GM19467 (cell line): ENCODE measurements around the gene ZNF750.
"Not testable (repeated sequence)": the region's sequence is repeated elsewhere in the genome, so short reads cannot be mapped to it uniquely, and the experiment has no call there.

Experiments used
- ATAC-seq: cut with Tn5 transposase; IDR thresholded peaks from one replicate; pipeline ENCODE4 v1.9.1; 2021; ENCODE audit warnings: mild to moderate bottlenecking, moderate library complexity; ENCODE audit not compliant: unreplicated experiment

Gene ZNF750

DNA sequence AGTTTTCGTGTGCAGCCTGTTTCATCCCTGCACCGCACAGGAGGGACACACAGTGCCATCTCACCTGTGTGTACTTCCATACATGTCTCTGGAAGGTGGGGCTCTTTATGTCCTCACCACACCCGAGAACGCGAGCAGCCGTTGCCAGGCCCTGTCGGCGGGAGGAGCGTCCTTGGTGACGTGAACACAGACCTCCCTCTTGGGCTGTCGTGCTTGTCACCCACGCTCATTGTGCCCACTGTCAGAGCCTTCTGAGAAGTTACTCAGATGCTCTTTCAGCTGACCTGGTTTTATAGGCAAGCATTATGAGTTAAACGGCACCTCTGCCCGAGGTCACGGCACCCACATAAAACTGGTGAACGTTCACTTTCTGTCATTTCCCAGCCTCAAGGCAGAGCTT, 40.2 kb downstream of the ZNF750 start:
- no peak for ATAC-seq

DNA sequence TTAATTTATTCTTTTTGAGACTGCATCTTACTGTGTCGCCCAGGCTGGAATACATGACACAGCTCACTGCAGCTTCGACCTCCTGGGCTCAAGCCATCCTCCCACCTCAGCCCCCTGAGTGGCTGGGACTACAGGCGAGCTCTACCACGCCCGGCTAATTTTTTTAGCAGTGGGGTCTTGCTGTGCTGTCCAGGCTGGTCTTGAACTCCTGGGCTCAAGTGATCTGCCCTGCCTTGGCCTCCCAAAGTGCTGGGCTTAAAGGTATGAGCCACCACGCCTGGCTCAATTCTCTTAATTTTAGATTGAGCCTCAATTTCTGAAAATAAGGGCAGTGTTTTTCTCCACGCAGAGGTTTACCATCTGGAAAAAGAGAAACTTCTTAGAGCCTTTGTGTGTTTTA, 41.1 kb downstream of the ZNF750 start:
- no peak for ATAC-seq

DNA sequence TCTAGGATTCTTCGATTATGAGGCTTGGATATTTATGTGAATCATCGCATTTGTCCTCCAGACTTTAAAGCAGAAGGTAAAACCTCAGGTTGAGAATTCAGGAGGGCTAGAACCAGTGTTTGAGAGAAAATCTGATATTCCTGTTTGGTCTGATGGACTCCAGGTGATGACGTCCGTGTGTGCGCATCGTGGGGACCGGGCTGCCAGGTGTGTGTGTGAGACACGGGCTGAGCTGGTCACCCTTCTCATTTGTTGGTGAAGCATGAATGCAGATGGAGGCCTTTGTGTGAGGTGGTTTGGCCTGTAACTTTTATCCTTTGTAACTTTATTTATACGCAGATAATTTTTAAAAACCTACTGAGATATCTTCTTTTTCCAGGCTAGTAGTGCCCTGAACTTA, 42.8 kb downstream of the ZNF750 start:
- no peak for ATAC-seq

DNA sequence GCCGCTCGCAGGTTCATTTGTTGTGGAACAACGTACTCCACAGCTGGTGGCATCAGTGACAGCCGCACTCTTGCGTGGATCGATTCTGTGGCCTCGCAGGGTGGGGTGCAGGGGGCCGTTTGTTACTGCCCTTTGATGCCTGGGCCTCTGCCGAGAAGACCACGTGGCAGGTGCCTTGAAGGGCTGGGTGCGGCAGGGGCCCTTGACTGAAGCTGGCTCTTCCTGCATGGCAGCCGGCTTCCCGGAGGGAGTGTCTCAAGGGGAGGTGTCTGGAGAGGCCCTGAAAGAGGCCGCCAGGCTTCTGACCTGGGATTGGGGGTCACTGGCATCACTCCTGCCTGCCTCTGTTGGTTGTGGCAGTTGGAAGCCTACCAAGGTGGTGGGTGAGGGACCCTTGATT, 44.2 kb downstream of the ZNF750 start:
- no peak for ATAC-seq

DNA sequence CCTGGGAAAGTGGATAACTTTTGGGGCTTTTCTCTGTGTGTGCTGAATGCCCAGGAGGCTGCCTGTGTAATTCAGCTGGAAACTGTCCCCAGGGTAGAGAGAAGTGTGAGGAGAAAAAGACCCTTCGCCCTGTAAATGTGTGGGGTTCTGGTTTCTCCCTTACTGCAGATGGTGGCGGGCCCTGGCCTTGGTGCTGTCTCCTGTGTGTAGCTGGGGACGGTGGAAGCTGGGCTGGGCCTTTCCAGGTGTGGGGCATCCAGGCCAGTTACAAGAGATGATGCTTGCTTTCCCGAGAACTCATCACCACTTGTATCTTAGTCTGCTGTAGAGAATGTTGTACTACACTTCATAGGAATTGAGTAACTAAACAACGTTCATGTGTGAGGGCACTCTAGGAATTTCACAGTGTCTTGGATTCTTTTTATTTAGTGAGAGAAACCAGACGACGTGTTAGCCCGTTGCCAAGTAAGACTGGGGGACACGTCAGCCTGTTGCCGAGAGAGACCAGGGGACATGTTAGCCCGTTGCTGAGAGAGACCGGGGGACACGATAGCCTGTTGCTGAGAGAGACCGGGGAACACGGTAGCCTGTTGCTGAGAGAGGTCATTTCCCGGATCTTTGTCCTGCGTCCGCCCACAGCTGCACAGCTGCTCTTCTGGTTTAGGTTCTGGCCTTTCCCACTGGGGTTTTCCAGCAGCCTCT, 44.9 kb downstream of the ZNF750 start:
- no peak for ATAC-seq

DNA sequence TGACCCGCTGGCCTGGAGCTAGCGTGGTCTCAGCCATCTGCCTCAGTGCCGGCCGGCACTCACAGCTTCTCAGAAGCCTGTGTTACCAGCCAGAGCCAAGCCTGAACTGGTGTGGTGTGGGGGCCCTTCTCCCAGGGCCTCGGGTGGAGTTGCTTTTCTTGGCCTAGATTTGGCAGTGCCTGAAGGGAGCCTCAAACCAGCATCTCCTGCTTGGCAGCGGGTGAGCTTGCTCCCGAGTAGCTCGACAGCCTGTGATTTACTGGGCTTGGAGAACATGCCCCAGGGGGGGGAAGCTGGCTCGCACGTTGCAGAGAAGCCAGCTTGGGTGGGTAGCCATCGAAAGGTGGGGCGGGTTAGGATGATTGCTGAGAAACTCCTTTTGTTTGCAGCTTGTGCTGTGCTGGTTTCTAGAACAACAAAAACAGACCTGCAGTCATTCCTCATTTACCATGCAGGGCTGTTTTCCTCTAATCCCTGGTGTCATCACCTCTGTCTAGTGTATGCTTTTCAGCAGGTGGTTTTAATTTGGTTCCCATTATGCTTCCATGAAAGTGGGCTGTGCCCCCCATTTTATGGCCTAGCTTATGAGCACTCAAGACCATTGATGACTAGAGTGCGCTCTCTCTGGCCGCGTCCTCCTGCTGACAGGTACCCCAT, 45.7 kb downstream of the ZNF750 start:
- ATAC-seq = no peak

DNA sequence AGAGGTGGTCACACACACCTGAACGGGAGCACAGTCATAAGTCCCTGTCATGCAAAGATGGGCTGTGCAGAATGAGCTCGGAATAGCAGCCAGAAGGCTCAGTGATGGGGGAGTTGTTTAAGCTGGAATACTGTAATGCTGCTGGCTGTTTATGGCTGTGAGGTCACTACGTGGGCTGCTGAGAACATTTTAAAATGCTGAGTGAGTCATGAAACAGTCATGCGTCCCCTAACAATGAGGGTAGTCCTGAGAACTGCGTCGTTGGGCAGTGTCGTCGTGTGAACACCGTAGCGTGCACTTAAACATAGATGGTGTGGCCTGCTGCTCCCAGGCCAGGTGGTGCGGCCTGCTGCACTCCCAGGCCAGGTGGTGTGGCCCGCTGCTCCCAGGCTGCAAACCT, 48.3 kb downstream of the ZNF750 start:
- ATAC-seq = no peak

DNA sequence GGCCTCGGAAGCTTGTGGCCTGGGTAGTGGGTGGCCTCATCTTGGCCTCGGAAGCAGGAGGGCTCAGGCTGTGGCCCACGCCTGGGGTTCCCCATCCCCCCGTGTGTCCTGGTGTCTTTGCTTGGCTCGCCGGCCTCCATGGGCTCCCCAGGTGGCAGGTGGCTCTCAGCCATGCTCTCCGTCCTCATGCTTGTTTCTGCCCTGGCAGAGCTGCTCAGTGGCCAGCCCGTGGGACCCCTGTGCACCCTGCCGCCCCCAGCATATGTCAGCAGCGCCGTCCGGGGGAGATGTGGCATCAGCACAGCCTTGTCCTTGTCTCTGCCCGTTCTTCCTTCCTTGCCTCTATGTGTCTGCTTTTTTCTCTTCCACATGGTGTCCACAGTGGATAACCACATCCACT, 49.4 kb downstream of the ZNF750 start:
- no peak for ATAC-seq

DNA sequence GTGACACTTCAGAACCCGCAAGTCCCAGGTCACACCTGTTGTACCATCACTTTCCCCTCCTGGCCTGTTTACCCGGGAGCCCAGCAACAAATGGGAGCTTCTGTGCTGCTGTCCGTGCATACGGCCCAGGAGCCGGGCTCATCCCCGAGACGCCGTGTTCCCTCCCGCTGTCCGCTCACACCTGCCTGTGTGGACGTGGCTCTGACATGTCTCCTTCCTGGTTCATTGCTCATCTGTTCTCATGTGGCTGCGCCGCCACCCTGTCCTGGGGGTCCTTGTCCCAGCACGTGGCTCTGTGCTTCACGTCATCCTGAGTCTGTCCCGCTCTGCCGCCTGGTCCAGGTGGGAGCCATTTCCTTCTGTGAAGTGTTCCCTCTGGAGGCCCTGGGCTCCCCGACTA, 50.0 kb downstream of the ZNF750 start:
- ATAC-seq = no peak

DNA sequence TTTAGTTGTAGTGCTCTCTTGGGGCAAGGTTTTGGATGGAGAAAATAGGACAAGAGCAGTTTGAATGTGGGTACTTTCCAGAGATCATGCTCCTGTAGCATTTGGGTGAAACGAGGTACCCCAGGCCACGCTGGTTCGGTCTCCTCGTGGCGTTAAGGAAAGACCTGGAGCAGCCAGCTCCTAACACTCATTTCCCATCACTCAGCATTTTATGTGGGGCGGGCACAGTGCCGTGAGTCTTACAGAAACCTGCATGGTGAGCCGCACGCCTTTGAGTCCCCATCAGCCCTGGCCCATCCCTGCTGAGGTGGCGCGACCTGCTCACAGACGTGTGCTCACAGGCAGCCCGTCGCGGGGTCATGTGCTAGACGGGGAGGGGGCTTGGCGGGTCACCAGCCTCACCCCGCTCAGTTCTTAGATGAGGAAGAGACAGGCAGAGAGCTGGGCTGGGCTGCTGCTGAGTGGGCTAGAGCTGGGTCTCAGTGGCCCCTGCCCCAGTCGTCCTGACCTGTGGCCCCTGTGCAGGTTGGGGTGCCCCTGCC, 50.7 kb downstream of the ZNF750 start:
- no peak for ATAC-seq

DNA sequence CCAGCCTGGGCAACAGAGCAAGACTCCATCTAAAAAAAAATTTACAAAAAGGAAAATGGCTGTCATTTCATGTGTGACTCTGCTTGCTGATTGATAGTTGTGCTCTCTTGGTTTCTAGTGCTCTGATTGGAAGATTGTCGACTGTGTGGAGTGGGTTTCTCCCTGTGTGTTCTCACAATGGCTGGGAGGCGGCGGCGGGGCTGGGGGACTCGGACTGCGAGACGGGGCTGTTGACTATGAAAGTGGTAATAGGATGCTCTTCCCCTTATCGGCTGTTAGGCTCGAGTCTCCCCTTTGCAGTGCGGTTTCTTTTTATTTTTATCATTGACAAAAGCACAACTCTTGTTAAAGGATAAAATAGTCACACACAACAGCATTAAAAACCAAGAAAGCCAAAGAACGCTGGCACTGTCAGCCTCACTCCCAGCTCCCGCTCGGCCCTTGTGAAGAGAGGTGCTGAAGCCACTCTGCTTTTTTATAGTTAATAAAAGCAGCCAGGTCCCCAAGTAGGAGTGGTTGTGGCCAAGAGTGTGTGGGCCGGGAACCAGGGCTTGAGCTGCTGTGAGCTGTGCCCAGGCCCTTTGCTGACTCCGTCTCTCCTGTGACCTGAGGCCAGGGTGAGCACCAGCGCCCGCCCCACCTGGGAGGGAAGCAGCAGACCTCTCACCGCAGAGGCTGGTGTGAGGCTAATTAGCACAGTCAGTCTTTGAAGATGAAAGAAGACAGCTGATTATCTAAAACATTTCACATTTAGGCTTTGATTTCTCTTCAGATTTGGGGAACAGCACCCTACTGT, 51.4 kb downstream of the ZNF750 start:
- no peak for ATAC-seq

DNA sequence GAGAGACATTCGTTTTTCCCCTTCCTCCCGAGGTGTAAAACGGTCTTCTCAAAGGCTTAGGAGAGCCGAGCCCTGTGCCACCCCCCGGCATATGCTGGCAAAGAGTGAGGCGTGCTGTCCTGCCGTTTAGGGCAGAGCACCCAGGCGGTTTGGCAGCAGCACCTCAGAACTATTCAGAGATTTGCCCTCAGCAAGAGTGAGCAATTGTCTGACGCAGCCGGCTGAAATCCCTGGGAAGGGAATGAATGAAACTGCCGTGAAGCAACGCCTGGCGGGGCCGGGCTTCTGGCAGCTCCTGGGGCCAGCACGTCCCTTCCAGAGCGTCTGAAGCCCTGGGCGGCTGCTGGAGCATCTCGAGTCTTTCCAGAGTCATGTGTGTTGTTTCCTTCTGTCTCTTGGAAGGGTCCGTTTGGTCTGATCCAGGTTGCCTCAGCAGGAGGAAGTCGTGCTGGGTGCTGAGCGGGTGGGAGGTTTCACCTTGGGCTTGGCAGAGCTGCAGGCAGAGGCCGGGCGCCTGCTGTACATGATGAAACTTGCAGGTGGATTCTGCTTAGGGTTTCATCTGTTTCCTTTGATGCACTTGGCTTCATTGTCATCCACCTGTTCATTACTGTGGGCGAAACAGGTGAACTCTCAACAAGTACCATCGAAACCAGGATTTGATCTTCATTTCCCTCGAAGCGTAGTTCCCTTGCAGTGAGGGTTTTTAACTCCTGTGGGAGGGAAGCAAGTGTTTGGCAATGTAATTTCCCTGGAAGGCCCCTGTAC, 52.6 kb downstream of the ZNF750 start:
- ATAC-seq = no peak

DNA sequence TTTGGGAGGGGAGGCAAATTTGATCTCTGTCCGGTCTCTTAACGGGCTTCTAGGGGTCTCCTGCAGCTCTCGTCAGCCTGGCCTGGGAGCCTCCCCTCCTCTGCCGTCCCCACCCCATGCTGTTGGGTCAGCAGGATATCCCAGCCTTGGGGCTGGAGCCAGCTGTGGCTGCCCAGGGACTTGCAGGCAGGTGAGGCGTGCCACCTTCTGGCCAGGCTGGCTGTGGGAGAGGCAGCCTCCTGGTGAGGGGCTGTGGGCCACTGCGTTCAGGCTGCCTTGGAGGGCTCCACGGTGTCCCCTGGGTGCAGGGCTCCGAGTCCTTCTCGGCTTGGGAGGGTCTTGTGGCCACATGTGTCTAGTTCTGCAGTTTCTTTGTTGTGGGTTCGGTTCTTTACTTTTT, 53.4 kb downstream of the ZNF750 start:
- no peak for ATAC-seq

DNA sequence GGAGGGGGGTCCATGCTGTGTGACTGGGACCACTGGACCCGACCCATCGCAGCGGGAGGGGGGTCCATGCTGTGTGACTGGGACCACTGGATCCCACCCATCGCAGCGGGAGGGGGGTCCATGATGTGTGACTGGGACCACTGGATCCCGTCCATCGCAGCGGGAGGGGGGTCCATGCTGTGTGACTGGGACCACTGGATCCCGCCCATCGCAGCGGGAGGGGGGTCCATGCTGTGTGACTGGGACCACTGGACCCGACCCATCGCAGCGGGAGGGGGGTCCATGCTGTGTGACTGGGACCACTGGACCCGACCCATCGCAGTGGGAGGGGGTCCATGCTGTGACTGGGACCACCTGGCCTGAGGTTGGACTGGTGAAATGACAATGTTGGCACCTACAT, 54.2 kb downstream of the ZNF750 start:
- ATAC-seq = not testable (repeated sequence)

DNA sequence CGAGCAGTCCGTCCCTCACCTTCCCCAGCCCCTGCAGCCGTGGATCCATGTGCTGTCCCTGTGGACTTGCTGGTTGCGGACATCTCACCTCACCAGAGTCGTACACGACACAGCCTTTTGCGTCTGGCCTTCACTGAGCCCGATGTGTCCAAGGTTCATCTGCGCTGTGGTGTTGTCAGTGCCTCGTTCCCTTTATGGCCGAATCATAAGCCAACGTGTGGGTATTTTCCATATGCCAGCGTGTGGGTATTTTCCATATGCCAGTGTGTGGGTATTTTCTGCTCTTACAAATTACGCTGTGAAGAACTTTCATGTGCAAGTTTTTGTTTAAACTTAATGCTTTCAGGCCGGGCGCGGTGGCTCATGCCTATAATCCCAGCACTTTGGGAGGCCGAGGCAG, 56.3 kb downstream of the ZNF750 start:
- ATAC-seq = no peak

DNA sequence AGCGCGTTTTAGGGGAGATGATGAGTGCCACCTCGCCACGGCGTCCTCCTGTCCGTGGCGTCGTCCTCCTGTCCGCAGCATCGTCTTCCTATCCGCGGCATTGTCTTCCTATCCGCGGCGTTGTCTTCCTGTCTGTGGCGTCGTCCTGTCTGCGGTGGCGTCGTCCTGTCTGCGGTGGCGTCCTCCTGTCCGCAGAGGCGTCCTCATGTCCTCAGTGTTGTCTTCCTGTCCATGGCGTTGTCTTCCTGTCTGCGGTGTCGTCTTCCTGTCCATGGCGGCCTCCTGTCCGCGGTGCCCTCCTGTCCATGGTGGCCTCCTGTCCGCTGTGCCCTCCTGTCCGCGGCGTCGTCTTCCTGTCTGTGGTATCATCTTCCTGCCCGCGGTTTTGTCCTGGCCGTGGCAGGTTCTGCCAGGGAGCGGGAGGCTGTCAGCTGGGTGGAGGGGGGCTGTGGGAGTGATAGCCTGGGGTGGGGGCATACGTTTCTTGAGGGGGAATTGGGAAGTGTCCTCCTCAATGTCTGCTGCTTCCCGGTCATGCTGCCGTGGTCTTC, 57.1 kb downstream of the ZNF750 start:
- no peak for ATAC-seq

DNA sequence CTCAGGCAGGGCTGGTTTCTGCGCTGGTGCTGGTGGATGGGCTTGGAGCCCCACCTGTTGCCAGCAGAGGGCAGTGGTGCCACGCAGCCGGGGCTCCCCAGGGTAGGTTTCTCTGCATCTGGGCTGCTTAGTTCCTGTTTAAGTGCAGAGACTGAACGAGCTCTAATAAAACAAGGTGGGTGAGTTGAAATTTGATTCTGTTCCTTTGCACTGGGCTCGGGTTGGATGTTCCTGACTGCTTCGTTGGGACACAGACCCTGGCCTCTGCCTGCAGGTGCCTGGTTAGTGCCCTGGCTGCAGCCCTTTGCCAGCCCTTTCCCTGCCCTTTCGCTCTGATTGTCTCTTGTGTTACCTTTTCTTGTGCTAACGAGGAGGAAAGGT, 57.9 kb downstream of the ZNF750 start:
- no peak for ATAC-seq

DNA sequence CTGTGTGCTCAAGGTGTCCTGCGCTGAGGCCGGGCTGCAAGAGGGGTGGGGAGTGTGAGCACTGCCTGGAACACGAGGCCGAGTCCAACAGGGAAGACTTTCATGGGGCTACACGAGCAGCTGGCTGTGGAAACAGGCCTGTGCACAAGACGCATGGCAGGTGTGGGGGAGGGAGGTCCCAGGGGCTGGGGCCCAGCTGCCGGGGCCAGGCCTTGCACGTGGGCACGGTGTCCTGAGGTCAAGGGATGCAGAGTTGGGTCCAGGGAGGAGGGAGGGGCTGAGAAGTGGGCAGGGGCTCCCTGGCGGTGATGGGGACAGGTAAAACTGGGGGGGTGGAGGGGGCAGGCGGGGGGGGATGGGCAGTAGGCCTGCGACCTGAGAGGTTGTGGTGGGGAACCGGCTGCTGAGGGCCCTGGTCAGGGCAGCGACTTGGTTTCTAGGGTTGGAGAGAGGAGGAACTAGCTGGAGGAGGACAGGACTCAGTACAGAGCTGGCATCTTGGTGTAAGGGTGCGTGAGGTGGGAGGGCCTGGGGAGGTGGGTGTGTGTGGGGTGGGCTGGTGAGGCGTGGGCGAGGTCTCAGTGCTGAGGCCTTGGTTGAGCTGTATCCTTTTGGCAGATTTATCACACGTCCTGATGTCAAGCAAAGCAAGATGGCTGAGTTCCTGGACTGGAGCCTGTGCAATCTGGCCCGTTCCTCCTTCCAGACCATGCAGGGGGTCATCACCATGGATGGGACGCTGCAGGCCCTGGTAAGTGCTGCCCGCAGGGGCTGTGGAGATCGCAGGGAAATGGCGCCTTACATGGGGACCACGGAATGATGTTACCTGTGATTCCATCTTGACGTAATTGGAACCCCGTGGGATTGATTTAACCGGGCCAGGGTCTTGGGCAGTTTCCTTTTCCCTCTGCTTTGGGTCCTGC, 58.6 kb downstream of the ZNF750 start:
- ATAC-seq = no peak

DNA sequence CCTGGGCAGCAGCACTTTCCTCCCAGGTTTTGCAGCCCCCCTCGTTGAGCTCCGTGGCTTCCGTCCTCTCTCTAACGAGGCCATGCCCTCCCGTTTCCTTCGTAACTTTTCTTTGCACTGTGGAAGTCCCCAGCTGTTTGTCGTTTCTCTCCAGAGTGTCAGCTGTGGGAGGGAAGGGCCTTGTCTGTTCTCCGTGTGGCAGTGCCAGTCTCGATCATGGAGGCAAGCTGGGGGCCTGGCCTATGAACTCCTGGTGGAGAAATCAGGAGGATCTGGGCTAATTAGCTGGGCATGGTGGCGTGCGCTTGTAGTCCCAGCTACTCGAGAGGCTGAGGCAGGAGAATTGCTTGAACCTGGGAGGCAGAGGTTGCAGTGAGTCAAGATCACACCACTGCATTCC, 59.6 kb downstream of the ZNF750 start:
- ATAC-seq = no peak

DNA sequence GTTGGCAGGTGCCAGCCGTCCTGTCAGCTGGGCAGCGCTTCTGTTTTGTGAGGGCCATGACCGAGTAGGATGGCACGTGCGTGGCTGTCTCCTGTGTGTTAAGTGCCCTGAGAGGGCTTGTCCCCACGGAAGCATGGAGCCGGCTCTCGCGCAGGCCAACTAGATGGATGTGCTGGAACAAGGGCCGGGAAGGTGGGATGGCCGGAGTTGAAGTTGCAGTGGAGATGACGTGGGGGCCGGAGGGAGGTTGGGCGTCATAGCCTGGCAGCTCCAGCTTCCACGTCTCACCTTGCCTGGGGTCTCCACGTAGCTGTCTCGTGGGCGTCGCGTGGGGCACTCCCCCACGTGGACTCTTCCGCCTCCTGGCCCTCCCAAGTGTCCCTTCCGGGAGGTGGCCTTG, 60.3 kb downstream of the ZNF750 start:
- no peak for ATAC-seq
